Femur (tissue), 1 donor: ENCODE results near the gene CEP20.

Experiments used
- DNase-seq: peaks from one replicate; pipeline ENCODE4 v3.0.0-alpha.2; 2017

The CEP20 gene

DNA sequence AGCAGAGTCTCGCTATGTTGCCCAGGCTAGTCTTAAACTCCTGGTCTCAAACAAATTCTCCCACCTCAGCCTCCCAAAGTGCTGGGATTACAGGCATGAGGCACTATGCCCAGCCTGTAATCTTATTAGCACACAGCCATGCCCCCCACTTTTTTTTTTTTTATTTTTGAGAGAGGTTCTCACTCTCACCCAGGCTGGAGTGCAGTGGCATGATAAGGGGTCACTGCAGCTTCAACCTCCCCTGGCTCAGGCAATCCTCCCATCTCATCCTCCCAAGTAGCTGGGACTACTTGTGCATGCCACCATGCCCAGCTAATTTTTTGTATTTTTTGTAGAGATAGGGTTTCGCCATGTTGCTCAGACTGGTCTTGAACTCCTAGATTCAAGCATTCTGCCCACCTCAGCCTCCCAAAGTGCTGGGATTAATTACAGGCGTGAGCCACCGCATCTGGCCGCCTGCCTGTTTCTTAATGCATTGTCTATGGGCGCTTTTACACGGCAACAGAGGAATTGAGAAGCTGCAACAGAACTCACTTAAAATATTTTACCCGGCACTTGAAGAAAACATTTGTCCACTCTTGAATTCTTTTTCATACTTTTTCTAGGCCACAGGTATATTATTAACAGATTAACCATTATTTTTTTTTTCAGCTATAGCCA lies 8.8 kb upstream of the CEP20 start:
- DNase-seq = no peak

GRCh38 chr16:15894571-15895374 lies 6.4 kb upstream of the CEP20 start:
- no peak for DNase-seq

GRCh38 chr16:15891508-15891907 lies 3.1 kb upstream of the CEP20 start:
- no peak for DNase-seq

- DNase-seq = no peak
Observed at GRCh38 chr16:15887283-15887682, 1.1 kb downstream of the CEP20 start.

DNA sequence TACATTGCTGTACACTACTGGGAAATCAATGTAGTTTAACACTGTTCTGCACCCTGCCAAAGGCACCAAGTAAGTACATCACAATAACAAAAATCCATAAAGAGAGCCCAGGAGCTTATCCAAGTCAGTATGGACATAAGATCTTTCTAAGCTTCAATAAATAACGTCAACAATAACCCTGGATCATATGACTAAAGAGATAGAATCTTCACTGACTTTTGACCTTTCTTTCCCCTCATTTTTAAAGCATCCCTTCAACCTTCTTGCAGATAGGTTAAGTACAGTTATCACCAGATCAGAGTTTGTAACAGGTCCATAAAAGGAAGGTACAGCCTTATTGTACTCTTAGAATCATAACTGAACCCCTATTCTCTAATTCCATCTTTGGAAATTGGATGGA lies 2.3 kb downstream of the CEP20 start:
- DNase-seq = no peak

DNA sequence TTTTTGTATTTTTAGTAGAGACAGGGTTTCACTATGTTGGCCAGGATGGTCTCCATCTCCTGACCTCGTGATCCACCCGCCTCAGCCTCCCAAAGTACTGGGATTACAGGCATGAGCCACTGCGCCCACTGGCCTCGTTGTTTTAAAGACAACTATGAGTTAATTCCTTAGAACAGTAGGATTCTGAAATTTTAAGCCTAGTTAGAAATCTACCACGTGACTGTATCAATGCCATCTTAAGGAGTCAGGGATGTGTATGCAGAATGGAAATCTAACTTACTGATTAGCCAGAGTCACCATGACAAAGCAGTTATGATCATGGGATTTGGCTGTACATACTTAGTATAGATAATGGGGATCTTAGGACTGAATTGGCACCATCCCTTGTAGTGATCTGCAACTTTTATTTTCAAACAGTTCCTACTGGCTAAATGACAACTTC lies 2.8 kb downstream of the CEP20 start:
- DNase-seq = no peak

GRCh38 chr16:15882563-15882962 lies 5.8 kb downstream of the CEP20 start:
- no peak for DNase-seq

DNA sequence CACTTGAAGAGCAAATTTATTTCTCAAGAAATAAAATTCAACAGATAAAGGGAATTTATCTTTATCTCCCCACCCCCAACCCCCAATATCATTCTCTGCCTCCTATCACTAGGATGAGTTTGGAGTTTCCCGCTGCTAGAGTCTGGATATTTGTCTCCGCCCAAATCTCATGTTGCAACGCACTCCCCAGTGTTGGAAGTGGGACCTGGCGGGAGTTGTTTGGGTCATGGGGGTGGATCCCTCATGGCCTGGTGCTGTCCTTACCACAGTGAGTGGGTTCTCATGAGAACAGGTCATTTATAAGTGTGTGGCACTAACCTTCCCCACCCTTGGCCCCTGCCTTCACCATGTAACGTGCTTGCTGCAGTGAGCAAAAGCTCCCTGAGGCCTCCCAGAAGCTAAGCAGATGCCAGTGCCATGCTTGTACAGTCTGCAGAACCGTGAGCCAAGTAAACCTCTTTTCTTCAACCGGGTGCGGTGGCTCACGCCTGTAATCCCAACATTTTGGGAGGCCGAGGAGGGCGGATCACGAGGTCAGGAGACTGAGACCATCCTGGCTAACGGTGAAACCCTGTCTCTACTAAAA lies 6.5 kb downstream of the CEP20 start:
- DNase-seq = no peak

DNA sequence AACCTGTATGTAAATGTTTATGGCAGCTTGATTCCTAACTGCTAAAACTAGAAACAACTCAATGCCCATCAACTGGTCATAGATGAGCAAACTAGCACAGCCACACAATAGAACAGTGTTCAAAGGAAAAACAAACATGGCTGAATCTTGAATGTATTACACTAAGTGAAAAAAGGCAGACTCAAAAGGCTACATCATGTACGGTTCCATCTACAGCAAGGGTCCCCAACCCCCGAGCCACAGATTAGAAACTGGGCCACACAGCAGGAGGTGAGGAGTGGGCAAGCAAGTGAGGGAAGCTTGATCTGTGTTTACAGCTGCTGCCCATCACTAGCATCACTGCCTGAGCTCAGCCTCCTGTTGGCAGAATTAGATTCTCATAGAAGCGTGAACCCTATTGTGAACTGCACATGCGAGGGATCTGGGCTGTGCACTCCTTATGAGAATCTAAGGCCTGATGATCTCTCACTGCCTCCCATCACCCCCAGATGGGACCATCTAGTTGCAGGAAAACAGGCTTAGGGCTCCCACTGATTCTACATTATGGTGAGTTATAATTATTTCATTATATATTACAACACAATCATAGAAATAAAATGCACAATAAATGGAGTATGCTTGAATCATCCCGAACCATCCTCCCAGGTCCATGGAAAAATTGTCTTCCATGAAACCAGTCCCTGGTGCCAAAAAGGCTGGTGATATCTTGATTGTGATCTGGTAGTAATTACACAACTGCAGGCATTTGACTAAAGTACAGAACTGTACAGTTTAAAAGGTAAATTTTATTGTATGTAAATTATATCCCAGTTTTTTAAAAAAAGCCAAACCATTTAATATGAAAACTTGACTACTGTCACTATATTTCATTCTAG lies 7.7 kb downstream of the CEP20 start:
- no peak for DNase-seq

DNA sequence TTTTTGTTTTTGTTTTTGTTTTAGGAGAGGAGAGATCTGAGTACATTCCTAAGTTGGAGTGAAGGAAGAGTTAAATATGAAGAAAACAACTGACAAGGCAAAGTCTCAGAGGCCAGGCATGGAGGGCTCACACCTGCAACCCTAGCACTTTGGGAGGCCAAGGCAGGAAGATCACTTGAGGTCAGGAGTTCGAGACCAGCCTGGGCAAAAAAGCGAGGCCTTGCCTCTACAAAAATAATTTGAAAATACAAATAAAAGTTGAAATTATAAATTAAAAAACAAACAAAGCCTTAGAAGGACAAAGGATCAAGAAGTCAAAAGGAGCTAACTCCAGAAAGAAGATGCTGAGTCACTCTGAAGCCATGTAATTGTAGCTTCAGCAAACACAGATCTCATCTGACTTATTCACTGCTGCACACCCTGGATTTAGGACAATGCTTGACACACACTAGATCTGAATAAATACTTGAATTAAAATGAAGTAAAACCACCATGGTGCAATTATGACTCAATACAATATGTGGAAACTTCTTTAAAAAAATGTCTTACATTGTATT lies 9.1 kb downstream of the CEP20 start:
- DNase-seq = no peak

- no peak for DNase-seq
Observed at GRCh38 chr16:15876503-15876902, 11.9 kb downstream of the CEP20 start.

- peak; percentile 65 for DNase-seq
Observed at GRCh38 chr16:15874745-15875314, 13.6 kb downstream of the CEP20 start.

GRCh38 chr16:15873737-15874136 lies 14.7 kb downstream of the CEP20 start:
- DNase-seq = no peak

DNA sequence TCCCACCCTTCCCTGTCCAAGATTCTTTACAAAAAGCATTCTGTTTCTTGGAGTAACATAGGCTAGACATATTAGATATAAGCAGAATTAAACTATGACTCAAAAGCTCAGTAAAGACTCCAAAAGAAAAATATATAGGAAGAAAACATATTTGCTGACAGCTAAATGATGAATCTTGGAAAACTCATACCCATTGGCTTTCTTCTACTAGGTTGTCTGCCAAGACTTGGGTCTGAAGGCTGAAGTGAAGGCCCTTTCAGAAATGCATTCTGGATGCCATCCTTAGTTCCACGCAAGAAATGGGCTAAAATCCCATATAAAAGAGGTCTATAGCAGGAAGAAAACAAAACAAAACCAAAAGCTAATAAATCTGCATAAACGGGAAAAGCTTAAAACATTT lies 15.1 kb downstream of the CEP20 start:
- no peak for DNase-seq

DNA sequence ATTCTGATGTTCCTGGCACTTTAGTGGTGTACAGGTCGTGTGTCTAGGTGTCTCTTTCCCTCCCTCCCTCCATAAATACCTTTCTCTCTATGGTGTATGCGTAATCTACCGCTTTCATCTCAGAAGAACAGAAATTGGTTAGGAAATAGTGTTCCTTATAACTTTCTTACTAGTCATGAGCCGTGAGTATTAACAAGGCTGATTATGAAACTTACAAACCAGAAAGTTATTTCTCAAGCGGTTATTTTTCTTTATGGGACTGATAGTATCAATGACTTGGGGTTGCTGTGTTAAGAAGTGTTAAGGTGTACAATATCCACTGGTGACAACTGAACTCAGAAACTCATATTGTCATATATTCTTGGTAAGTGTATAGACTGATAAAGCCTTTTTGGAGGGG lies 18.4 kb downstream of the CEP20 start:
- DNase-seq = no peak

- DNase-seq = no peak
Observed at GRCh38 chr16:15866451-15866850, 22.0 kb downstream of the CEP20 start.

GRCh38 chr16:15865742-15866141 lies 22.7 kb downstream of the CEP20 start:
- DNase-seq = peak; percentile 29

DNA sequence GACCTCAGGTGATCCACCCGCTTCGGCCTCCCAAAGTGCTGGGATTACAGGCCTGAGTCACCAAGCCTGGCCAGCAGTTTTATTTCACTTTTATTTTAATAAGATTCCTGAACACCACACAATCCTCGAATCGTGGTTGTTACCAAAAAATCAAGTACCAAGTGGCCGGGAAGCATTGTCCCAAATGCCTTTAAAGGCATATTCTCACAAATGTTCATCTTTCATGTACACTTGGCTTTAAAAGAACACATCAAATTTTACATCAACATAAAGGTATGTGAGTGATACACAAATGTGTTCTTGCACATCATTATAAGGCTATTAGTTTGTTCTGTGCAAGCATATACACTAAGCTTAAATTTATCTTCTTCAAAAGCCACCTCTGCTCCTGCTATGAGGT lies 23.5 kb downstream of the CEP20 start:
- no peak for DNase-seq

GRCh38 chr16:15861996-15862395 lies 26.4 kb downstream of the CEP20 start:
- DNase-seq = no peak

DNA sequence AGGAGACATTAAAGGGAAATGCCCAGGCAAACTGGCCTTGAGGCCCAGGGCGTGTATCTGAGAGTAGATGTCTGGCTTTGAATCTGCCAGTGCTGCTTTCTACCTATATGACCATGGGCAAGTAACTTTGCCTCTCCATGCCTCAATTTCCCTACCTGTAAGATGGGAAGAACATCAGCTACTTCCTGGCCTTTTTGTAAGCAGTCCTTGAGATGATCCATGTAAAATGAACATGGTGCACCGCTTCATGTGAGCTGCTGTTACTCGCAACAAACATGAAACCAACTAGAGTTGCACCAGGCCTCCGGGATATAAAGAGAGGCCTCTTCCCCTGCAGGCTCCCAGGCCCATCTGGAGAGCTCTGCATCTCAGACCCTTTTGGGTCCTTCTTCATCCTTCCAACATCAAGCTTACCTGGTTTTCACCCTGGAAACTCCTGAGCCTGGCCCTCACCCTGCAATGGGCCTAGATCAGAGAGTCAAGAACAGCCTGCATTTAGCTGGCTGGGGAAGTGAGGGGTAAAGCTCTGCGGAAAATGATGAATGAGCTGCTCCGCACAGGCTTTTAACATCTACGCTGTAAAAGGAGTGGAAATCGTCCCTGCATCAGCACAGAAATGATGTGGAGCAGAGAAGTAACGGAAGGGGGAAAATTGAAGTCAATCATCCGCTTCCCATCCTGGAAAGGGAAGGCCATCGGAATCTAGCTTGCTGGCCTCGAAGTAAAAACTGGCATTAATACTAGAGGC lies 29.3 kb downstream of the CEP20 start:
- DNase-seq = no peak

DNA sequence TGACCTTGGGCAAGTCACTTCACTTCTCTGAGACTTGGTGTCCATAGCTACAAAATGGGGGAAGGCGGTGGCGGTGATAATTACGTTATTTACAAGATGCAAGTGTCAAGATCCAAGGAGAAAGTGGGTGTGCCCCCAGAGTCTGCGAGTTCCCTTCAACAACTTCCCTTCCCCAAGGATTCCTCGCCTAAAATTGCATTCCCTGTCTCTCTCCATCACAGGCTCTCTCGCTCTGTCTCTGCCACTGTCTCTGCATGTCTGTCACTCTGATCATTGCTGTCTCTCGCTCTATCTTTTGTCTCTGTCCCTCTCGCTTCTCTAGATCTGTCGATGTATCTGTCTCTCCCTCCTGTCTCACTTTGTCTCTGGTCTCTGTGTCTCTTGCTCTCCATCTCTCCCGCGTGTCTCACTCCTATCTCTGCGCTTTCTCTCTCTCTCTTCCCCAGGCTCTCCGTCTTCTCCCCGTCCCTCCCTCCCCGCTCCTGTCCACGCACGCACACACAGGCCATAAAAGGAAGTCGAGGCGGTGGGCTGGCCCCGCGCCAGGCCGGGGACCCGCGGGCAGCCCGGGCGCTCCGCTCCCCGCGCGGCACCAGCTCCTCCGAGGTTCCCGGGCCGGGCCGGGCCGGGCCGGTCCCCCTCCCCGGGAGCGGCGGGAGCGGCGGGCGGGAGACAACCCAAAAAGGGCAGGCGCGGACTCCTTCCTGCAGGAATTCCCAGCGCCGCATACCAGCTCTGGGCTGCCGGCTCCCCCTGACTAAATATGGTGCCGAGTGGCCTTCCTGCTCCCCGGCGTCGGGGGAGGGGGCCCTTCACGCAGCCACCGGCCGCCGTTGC lies 30.5 kb downstream of the CEP20 start:
- DNase-seq = peak; percentile 45
